Daoy (cell line): Measurements from ENCODE around the gene AGAP3. TPM values are rescaled to one million over a fixed set of nuclear protein-coding genes. Genes with fewer than 3 reads are reported as not detected.

Experiments
- DNase-seq: peaks from one replicate; pipeline ENCODE4 v3.0.0-alpha.2; 2015; ENCODE audit warnings: low read depth
- total RNA-seq: library from RNA; depleted of rRNA; stranded (reverse); fragments of >200 nt; shearing (Covaris generic); gene quantifications from 2 replicates; pipeline ENCODE4 v1.2.3, GENCODE V29; 2014

Gene AGAP3
- total RNA-seq, 1 experiment from 2014 or later, result 41.6 TPM

GRCh38 chr7:151109094-151110048 is 23.1 kb downstream of the AGAP3 start:
- DNase-seq, result no peak

GRCh38 chr7:151110236-151110940 is 24.1 kb downstream of the AGAP3 start:
- no peak for DNase-seq

GRCh38 chr7:151110941-151111645 is 24.8 kb downstream of the AGAP3 start:
- peak; percentile 88 for DNase-seq

GRCh38 chr7:151113344-151114150 is 27.3 kb downstream of the AGAP3 start:
- peak; percentile 77 for DNase-seq

GRCh38 chr7:151114151-151115090 is 28.1 kb downstream of the AGAP3 start:
- no peak for DNase-seq

- no peak for DNase-seq
These were observed 29.0 kb downstream of the AGAP3 start for GRCh38 chr7:151115121-151115835.

- DNase-seq, result no peak
These were observed 29.7 kb downstream of the AGAP3 start for GRCh38 chr7:151115836-151116418.

- DNase-seq, result no peak
These were observed 30.5 kb downstream of the AGAP3 start for GRCh38 chr7:151116603-151117440.

- no peak for DNase-seq
These were observed 31.3 kb downstream of the AGAP3 start for GRCh38 chr7:151117565-151117964.

- no peak for DNase-seq
These were observed 32.1 kb downstream of the AGAP3 start for GRCh38 chr7:151118108-151119054.

- no peak for DNase-seq
These were observed 32.8 kb downstream of the AGAP3 start for GRCh38 chr7:151119055-151119415.

- DNase-seq, result no peak
These were observed 33.6 kb downstream of the AGAP3 start for GRCh38 chr7:151119902-151120301.

GRCh38 chr7:151120896-151121295 is 34.6 kb downstream of the AGAP3 start:
- DNase-seq, result no peak

- DNase-seq, result no peak
These were observed 35.3 kb downstream of the AGAP3 start for GRCh38 chr7:151121380-151122170.

- DNase-seq, result no peak
These were observed 36.0 kb downstream of the AGAP3 start for GRCh38 chr7:151122276-151122675.

GRCh38 chr7:151122796-151123157 is 36.5 kb downstream of the AGAP3 start:
- DNase-seq, result no peak
